Neutrophil (primary cell): ENCODE data around the gene MICU1.
A peak's percentile ranks its signal among the peaks of the same experiment; 100 is the strongest.
"Not testable (repeated sequence)": the region's sequence is repeated elsewhere in the genome, so short reads cannot be mapped to it uniquely, and the experiment has no call there.

Experiments
- H3K27ac ChIP-seq: fragments of 200-600 bp; sonication (generic); 2 replicates; pipeline ENCODE4 v1.5.1; 2016; ENCODE audit warnings: mild to moderate bottlenecking, moderate library complexity
- H3K27me3 ChIP-seq: fragments of 200-600 bp; sonication (generic); 2 replicates; pipeline ENCODE4 v1.6.0; 2016; ENCODE audit warnings: mild to moderate bottlenecking
- H3K36me3 ChIP-seq: fragments of 200-600 bp; sonication (generic); 2 replicates; pipeline ENCODE4 v1.5.1; 2017
- H3K4me1 ChIP-seq, 2 experiments: fragments of 200-600 bp in 1 of 2; sonication (generic) in 1 of 2; 1 replicate in 1 of 2; 2 replicates in 1 of 2; pipeline versions ENCODE4 v1.5.1 to v1.6.1; 2013 to 2016; ENCODE audit warnings: low read depth in 1 of 2, low read length in 1 of 2, mild to moderate bottlenecking in 1 of 2, moderate library complexity in 1 of 2; ENCODE audit not compliant: control insufficient read depth in 1 of 2, insufficient read depth in 1 of 2
- H3K4me3 ChIP-seq, 2 experiments: fragments of 200-600 bp in 1 of 2; sonication (generic) in 1 of 2; 1 replicate in 1 of 2; 2 replicates in 1 of 2; pipeline ENCODE4 v1.5.1; 2013 to 2016; ENCODE audit warnings: low read depth in 1 of 2, low read length in 1 of 2, mild to moderate bottlenecking in 1 of 2, moderate library complexity in 1 of 2
- H3K9me3 ChIP-seq: fragments of 200-600 bp; sonication (generic); 2 replicates; pipeline ENCODE4 v1.5.1; 2016
- TF ChIP-seq, protein P1 (sequence below): fragments of 200-600 bp; sonication (generic); IDR thresholded peaks from 2 replicates; pipeline ENCODE4 v1.5.1; 2016; ENCODE audit warnings: antibody characterized with exemption

Gene MICU1

DNA sequence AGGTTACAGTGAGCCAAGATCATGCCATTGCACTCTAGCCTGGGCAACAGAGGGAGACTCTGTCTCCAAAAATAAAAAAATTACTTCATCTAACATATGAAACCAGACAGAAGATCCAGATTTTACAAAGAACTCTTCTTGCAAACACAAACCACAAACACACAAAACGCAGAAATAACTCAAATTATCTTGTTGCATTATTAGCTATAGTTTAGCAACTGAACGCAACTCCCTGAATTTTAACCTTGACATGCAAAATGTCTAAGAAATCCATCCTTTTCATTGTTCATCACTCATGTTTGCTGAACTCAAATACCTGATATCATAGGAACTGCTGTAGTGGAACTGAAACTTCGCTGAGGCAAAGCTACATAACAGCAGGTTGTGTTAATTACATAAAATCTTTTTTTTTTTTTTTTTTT is 64.1 kb downstream of the MICU1 start:
- H3K36me3 ChIP-seq, result peaks cover 12% of the 10 kb centered on the region
- no peaks in the 10 kb centered on the region for H3K9me3 ChIP-seq
- peaks cover 23 to 26% of the 10 kb centered on the region in 2 experiments for H3K4me1 ChIP-seq
- no peak overlapping the region for H3K27ac ChIP-seq
- TF ChIP-seq, protein P1, sequence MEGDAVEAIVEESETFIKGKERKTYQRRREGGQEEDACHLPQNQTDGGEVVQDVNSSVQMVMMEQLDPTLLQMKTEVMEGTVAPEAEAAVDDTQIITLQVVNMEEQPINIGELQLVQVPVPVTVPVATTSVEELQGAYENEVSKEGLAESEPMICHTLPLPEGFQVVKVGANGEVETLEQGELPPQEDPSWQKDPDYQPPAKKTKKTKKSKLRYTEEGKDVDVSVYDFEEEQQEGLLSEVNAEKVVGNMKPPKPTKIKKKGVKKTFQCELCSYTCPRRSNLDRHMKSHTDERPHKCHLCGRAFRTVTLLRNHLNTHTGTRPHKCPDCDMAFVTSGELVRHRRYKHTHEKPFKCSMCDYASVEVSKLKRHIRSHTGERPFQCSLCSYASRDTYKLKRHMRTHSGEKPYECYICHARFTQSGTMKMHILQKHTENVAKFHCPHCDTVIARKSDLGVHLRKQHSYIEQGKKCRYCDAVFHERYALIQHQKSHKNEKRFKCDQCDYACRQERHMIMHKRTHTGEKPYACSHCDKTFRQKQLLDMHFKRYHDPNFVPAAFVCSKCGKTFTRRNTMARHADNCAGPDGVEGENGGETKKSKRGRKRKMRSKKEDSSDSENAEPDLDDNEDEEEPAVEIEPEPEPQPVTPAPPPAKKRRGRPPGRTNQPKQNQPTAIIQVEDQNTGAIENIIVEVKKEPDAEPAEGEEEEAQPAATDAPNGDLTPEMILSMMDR, result no peak
- no peak overlapping the region for H3K4me3 ChIP-seq
- no peaks in the 10 kb centered on the region for H3K27me3 ChIP-seq

DNA sequence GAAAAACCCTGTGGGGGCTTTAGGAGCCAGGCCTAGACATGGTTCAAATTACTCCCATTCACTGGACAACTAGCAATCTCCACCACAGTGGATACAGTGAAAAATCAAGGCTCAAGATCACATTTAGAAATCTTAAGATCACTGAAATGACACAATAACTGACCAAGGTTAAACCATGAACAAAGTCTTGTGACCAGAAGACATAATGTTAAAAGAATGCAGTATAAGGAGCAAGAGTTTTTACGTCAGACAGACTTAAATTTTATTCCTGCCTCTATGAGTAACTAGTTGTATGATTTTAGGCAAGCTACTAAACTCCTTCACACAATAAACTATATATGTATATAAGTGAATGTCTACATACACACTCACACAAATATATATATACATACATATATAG is 68.5 kb downstream of the MICU1 start:
- Histone ChIP-seq H3K9me3 (no peaks in the 10 kb centered on the region), H3K27ac (no peak overlapping the region), H3K27me3 (no peaks in the 10 kb centered on the region), H3K4me3 (no peak overlapping the region), H3K4me1 (peaks cover 21 to 33% of the 10 kb centered on the region in 2 experiments), H3K36me3 (peaks cover 6% of the 10 kb centered on the region)
- TF ChIP-seq, protein P1, result no peak

DNA sequence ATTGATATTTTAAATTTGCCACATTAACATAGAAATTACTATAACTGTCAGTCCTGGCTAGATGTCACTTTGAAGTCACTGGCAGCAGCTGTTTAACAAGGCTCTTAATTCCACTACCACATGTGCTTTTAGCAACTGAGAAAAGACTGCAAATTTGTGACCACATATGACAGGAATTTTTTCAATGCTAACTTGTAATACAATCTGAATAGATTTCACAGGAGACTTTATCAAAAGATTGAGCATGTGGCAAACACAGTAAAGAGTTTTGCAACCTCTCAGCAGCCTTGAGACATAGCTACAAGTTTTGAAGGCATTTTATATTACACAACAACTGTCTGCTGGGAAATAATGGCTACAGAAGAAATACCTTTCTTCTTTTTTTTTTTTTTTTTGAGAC is 73.0 kb downstream of the MICU1 start:
- H3K36me3 ChIP-seq, result peaks cover 24% of the 10 kb centered on the region
- peak overlapping the region; percentile 75 for H3K27ac ChIP-seq
- no peaks in the 10 kb centered on the region for H3K27me3 ChIP-seq
- no peak overlapping the region for H3K4me3 ChIP-seq
- peaks cover 27 to 42% of the 10 kb centered on the region in 2 experiments for H3K4me1 ChIP-seq
- no peaks in the 10 kb centered on the region for H3K9me3 ChIP-seq
- TF ChIP-seq, protein P1, result no peak

DNA sequence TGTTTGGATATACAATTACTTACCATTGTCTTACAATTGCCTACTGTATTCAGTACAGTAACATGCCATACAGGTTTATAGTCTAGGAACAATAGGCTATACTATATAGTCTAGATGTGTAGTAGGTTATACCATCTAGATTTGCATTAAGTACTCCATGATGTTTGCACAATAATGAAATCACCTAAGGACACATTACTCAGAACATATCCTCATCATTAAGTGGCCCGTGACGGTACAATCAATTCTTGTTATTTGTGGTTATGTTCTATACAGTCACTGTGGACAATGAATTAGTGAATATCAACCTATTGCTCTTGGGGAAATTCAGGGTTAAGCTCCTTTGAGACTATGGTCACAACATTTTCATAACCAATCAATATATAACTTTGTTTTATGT is 75.6 kb downstream of the MICU1 start:
- Histone ChIP-seq H3K27me3 (no peaks in the 10 kb centered on the region), H3K4me1 (peaks cover 27 to 42% of the 10 kb centered on the region in 2 experiments), H3K9me3 (no peaks in the 10 kb centered on the region), H3K4me3 (no peak overlapping the region), H3K27ac (peak overlapping the region; percentile 22), H3K36me3 (peaks cover 24% of the 10 kb centered on the region)
- TF ChIP-seq, protein P1, result no peak

DNA sequence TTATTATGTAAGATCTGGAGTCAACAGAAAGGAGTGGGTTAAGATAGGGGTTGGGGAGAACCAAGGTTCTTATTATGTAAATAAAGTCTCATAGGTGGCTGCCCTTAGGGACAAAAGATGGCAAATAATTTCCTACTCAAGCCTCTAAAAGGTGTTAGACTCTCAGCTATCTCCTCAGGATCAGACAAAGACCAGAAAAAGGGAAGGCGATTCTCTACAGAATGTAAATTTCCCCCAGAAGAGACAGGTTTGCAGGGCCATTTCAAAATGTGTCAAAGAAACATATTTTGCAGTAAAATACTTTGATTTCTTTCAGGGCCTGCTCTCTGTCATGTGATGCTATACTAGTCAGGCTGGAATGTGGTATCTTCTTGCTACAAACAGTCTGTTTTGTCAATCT is 80.3 kb downstream of the MICU1 start:
- TF ChIP-seq, protein P1, result no peak
- Histone ChIP-seq H3K9me3 (no peaks in the 10 kb centered on the region), H3K27me3 (no peaks in the 10 kb centered on the region), H3K4me3 (no peak overlapping the region), H3K36me3 (peaks cover 19% of the 10 kb centered on the region), H3K4me1 (peaks cover 9 to 13% of the 10 kb centered on the region in 2 experiments), H3K27ac (peak overlapping the region; percentile 4)

DNA sequence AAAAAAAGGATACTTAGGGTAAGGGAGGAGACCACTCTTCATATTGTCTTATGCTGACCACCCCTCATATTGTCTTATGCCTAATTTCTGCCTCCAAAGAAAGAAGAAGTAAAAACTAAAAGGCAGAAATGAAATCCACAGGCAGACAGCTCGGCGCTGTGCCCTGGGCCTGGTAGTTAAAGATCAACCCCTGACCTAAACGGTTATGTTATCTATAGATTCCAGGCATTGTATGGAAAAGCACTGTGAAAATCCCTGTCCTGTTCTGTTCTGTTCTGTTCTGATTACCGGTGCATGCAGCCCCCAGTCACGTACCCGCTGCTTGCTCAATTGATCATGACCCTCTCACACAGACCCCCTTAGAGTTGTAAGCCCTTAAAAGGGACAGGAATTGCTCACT is 82.0 kb downstream of the MICU1 start:
- not testable (repeated sequence) for H3K36me3 ChIP-seq

More for the DNA sequence above, 82.0 kb downstream of the MICU1 start:
- not testable (repeated sequence) for H3K9me3 ChIP-seq, H3K27me3 ChIP-seq, H3K27ac ChIP-seq, H3K4me3 ChIP-seq
- H3K4me1 ChIP-seq, result peaks cover 17 to 22% of the 10 kb centered on the region in 2 experiments
